ENCODE results near the gene SLC35G2.
"Not testable (repeated sequence)": the region's sequence is repeated elsewhere in the genome, so short reads cannot be mapped to it uniquely, and the experiment has no call there.

The SLC35G2 gene

DNA sequence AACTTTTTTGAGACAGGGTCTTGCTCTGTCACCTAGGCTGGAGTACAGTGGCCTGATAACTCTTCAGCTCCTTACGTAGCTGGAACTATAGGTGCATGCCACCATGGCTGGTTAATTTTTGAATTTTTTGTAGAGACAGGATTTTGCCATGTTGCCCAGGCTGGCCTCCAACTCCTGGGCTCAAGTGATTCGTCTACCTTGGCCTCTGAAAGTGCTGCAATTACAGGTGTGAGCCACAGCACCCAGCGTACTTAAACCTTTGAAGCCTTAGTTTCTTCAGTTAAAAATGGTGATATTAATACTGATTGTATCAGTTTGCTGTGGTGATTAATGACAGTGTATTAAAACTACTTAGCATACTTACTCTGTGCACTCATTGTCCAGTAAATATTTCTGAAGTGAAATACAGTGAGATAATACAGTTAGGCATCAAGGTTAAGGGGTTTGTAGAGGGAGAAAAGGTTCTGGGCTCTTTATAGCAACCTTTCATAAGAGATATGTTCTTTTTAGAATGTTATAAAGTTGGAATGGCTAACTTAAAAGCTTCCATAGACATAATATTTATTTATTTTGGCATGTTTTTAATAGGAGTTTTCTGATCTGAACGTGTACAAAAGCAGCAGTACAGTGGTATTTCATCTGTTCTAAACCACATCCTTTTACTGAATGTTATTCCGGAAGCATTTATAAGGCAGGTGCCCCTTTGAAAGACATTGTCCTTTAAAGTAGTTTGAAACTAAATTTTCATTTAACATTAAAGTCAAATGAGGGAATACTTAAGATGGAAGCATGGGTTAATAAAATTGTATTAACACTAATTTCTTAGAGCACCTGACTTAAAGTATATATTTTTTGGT, 66.7 kb downstream of the SLC35G2 start:
- no peak for DNase-seq (ENCODE audit: low read depth)
- H3K4me3 ChIP-seq (ENCODE audit: low read length): no peak overlapping the region
- TF ChIP-seq, protein P1, sequence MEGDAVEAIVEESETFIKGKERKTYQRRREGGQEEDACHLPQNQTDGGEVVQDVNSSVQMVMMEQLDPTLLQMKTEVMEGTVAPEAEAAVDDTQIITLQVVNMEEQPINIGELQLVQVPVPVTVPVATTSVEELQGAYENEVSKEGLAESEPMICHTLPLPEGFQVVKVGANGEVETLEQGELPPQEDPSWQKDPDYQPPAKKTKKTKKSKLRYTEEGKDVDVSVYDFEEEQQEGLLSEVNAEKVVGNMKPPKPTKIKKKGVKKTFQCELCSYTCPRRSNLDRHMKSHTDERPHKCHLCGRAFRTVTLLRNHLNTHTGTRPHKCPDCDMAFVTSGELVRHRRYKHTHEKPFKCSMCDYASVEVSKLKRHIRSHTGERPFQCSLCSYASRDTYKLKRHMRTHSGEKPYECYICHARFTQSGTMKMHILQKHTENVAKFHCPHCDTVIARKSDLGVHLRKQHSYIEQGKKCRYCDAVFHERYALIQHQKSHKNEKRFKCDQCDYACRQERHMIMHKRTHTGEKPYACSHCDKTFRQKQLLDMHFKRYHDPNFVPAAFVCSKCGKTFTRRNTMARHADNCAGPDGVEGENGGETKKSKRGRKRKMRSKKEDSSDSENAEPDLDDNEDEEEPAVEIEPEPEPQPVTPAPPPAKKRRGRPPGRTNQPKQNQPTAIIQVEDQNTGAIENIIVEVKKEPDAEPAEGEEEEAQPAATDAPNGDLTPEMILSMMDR (IDR thresholded peaks at IDR 0.05; ENCODE audit: insufficient read depth, low read depth, low read length, missing control alignments): no peak

DNA sequence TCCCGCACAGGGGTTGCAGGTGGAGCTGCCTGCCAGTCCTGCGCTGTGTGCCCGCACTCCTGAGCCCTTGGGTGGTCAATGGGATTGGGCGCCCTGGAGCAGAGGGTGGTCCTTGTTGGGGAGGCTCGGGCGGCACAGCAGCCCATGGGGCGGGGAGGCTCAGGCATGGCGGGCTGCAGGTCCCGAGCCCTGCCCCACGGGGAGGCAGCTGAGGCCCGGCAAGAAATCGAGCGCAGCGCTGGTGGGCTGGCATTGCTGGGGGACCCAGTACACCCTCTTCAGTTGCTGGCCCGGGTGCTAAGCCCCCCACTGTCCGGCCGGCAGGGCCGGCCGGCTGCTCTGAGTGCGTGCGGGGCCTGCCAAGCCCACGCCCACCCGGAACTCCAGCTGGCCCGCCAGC, 71.0 kb downstream of the SLC35G2 start:
- H3K4me3 ChIP-seq (ENCODE audit: low read length): no peak overlapping the region
- TF ChIP-seq, protein P1 (IDR thresholded peaks at IDR 0.05; ENCODE audit: insufficient read depth, low read depth, low read length, missing control alignments): no peak
- DNase-seq (ENCODE audit: low read depth): no peak

DNA sequence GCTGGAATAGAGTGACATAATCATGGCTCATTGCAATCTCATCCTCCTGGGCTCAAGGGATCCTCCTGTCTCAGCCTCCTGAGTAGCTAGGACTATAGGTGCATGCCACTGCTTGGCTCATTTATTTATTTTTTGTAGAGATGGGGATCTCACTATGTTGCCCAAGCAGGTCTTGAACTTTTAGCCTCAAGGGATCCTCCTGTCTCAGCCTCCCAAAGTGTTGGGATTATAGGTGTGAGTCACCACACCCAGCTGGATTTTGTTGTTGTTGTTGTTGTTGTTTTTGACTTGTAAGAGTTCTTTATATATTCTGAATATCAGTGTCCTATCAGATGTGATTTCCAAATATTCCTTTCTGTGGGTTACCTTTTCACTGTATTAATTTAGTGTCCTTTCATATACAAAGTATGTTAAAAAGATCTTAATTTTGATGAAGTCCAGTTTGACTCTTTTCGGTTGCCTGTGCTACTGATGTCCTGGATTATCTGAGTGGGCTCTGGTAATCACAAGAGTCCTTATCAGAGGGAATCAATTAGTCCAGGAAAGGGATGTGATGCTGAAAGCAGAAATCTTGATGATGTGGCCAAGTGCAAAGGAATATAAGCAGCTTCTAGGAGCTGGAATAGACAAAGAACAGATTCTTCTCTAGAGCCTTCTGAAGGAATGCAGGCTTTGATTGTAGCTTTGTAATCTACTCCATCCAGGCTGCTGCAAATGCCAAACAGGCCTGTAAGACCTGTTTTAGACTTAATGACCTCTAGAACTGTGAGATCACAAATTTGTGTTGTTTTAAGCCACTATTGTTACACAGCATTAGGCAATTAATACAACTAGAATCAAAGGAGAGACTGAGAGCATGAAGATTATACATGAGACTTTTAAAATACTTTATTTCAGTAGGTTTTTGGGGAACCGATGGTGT, 73.3 kb downstream of the SLC35G2 start:
- peak; percentile 72 for DNase-seq (ENCODE audit: low read depth)
- H3K4me3 ChIP-seq (ENCODE audit: low read length): no peak overlapping the region
- TF ChIP-seq, protein P1 (IDR thresholded peaks at IDR 0.05; ENCODE audit: insufficient read depth, low read depth, low read length, missing control alignments): no peak

DNA sequence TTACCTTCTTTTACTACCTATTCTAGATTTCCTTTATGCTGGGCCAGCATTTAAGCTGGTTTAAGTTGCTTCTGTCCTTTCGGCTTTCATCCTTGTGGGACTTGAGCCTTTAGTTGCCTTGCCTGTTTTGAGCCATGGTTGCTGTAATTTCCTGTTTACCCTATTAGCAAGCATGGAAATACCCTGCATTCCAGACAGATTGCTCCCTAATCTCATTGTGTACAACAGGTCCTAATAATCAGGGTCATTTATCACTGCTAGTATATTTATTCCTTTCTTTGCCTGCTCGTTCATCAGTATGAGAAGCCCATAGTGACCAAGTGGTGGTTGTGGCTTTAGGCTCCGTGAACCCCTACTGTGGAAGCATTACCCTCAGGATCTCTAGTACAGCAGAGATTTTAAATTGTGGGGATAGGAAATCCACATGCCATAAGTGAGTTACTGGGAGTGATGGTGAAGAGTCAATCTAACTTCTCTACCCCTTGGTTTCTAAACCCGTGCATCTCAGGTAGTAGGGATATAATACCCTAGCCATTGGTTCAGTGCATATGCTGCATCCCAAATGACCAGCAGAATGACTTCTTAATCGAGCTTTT, 75.0 kb downstream of the SLC35G2 start:
- H3K4me3 ChIP-seq (ENCODE audit: low read length): no peak overlapping the region
- TF ChIP-seq, protein P1 (IDR thresholded peaks at IDR 0.05; ENCODE audit: insufficient read depth, low read depth, low read length, missing control alignments): no peak
- DNase-seq (ENCODE audit: low read depth): peak; percentile 94

DNA sequence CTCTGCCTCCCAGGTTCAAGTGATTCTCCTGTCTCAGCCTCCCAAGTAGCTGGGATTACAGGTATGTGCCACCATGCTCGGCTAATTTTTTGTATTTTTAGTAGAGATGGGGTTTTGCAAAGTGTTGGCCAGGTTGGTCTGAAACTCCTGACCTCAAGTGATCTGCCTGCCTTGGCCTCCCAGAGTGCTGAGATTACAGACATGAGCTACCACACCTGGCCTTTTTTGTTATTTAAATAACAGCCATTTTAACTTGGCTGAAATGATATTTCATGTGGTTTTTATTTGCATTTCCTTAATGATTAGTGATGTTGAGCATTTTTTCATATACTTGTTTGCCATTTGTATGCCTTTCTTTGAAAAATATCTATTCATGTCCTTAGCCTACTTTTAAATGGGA, 78.2 kb downstream of the SLC35G2 start:
- not testable (repeated sequence) for H3K4me3 ChIP-seq (ENCODE audit: low read length); DNase-seq (ENCODE audit: low read depth)

DNA sequence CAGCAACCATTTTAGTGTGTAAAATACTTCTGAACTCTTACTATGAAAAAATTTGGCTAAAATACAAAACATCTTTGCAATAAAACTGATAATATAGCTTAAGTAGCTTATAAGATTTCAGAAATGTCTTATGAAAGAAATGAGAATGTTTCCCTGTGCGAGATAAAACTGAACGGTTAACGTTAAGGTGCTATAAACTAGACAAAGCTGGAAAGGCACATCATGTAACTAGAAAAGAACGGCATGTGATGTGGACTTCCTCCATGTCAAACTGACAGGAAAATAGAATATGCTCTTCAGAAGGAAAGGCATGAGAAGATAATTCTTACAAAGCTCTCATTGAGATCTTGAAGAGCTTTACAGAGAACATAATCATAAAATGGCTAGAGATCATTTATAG, 79.6 kb downstream of the SLC35G2 start:
- DNase-seq (ENCODE audit: low read depth): no peak
- TF ChIP-seq, protein P1 (IDR thresholded peaks at IDR 0.05; ENCODE audit: insufficient read depth, low read depth, low read length, missing control alignments): no peak
- H3K4me3 ChIP-seq (ENCODE audit: low read length): no peak overlapping the region

DNA sequence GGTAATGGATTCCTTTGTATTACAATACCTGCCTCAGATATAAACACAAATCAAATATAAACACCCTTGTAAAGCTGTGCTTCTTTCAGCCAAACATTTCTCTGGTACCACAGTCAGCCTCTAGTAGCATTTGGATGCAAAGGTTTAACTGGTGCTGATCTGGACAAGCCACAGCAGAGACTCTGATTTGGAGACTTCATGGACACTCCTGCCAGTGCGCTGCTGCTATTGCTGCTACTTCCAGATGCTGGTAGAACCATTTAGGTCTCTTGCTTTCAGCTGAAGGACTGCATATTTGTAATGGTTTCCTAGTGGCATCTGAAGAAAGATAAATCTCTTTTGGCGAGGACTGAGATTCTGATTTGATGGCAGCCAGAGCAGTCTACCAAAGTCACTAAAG, 80.0 kb downstream of the SLC35G2 start:
- no peak overlapping the region for H3K4me3 ChIP-seq (ENCODE audit: low read length)
- no peak for DNase-seq (ENCODE audit: low read depth)
- TF ChIP-seq, protein P1 (IDR thresholded peaks at IDR 0.05; ENCODE audit: insufficient read depth, low read depth, low read length, missing control alignments): no peak

Measured in epithelial cell of esophagus (primary cell).